GM19193 (cell line): ENCODE data around the gene KRTAP1-1.
"Not testable (repeated sequence)": the region's sequence is repeated elsewhere in the genome, so short reads cannot be mapped to it uniquely, and the experiment has no call there.

Experiments used
- POLR2A ChIP-seq: IDR thresholded peaks from 4 replicates; pipeline ENCODE4 v1.6.1; 2011; ENCODE audit not compliant: insufficient read depth, insufficient read length; ENCODE audit errors: extremely low read depth

The KRTAP1-1 gene

GRCh38 chr17:41040783-41041571 lies at the start of gene KRTAP1-1:
KRTAP1-1 (minus strand) TSS chr17:41041450; CDS start chr17:41041397, 53 bp downstream.
- TF ChIP-seq POLR2A: not testable (repeated sequence)

- TF ChIP-seq POLR2A: not testable (repeated sequence)
Measured at GRCh38 chr17:41084100-41084856, 43.0 kb upstream of the KRTAP1-1 start, which contains the start of gene KRTAP4-7. KRTAP4-7 (plus strand) TSS chr17:41084150; CDS start chr17:41084207, 57 bp downstream.

GRCh38 chr17:41082626-41083025 lies 41.4 kb upstream of the KRTAP1-1 start:
- TF ChIP-seq POLR2A: no peak

- TF ChIP-seq POLR2A: no peak
Measured at GRCh38 chr17:41076788-41077187, 35.5 kb upstream of the KRTAP1-1 start.

- TF ChIP-seq POLR2A: no peak
Measured at GRCh38 chr17:41073676-41074075, 32.4 kb upstream of the KRTAP1-1 start.

GRCh38 chr17:41071606-41072360 lies 30.5 kb upstream of the KRTAP1-1 start:
- no peak for TF ChIP-seq POLR2A

GRCh38 chr17:41069031-41069430 lies 27.8 kb upstream of the KRTAP1-1 start:
- TF ChIP-seq POLR2A: no peak

GRCh38 chr17:41067281-41067680 lies 26.0 kb upstream of the KRTAP1-1 start:
- TF ChIP-seq POLR2A: no peak

GRCh38 chr17:41065829-41066624 lies 24.8 kb upstream of the KRTAP1-1 start, which contains the start of gene KRTAP2-4:
KRTAP2-4 (minus strand) TSS chr17:41065879; CDS start chr17:41065845, 34 bp downstream.
- no peak for TF ChIP-seq POLR2A

GRCh38 chr17:41064301-41064700 lies 23.1 kb upstream of the KRTAP1-1 start:
- no peak for TF ChIP-seq POLR2A

- TF ChIP-seq POLR2A: no peak
Measured at GRCh38 chr17:41063449-41063848, 22.2 kb upstream of the KRTAP1-1 start.

- no peak for TF ChIP-seq POLR2A
Measured at GRCh38 chr17:41061964-41062363, 20.7 kb upstream of the KRTAP1-1 start.

- no peak for TF ChIP-seq POLR2A
Measured at GRCh38 chr17:41060052-41060604, 18.9 kb upstream of the KRTAP1-1 start, which contains the start of gene KRTAP2-3. KRTAP2-3 (minus strand) TSS chr17:41060114; CDS start chr17:41060050, 64 bp downstream.

GRCh38 chr17:41058741-41059140 lies 17.5 kb upstream of the KRTAP1-1 start:
- TF ChIP-seq POLR2A: no peak
